MCF 10A (cell line): ENCODE data around the gene CXCL9. TPM values are rescaled to one million over a fixed set of nuclear protein-coding genes. Genes with fewer than 3 reads are reported as not detected.
"Not testable (repeated sequence)": the region's sequence is repeated elsewhere in the genome, so short reads cannot be mapped to it uniquely, and the experiment has no call there.

ENCODE experiments used
- BruUV-seq: library from RNA; stranded (reverse); fragments of 400-500 nt; replicated peaks from 2 replicates; lab custom pipeline; 2021; lab: Mats Ljungman, UMichigan
- CTCF ChIA-PET: fragments of 300-600 bp; sonication (Branson Sonifier 250); formaldehyde crosslinking; extraction: SDS; loops from one replicate; lab custom pipeline; 2021; ENCODE audit warnings: antibody characterized with exemption, inconsistent platforms; lab: Yijun Ruan, JAX
- POLR2A ChIA-PET: fragments of 300-600, 350-650 bp; sonication (Branson Sonifier 250); formaldehyde crosslinking; extraction: SDS; loops from one replicate; lab custom pipeline; 2020; ENCODE audit warnings: antibody characterized with exemption, inconsistent platforms; lab: Yijun Ruan, JAX
- DNase-seq: peaks from one replicate; pipeline ENCODE4 v3.0.0-alpha.2; 2018; ENCODE audit not compliant: unreplicated experiment
- H3K27ac Mint-ChIP-seq: one replicate; pipeline ENCODE4 v1.8.0; 2022; ENCODE audit warnings: mild to moderate bottlenecking, low read depth, mixed read lengths; ENCODE audit not compliant: unreplicated experiment
- H3K27me3 Mint-ChIP-seq: one replicate; pipeline ENCODE4 v1.8.0; 2022; ENCODE audit warnings: mixed read lengths; ENCODE audit not compliant: insufficient read depth, unreplicated experiment
- H3K36me3 Mint-ChIP-seq: one replicate; pipeline ENCODE4 v1.8.0; 2022; ENCODE audit warnings: mild to moderate bottlenecking, moderate library complexity, mixed read lengths; ENCODE audit not compliant: insufficient read depth, unreplicated experiment
- H3K4me1 Mint-ChIP-seq: one replicate; pipeline ENCODE4 v1.8.0; 2022; ENCODE audit warnings: mixed read lengths; ENCODE audit not compliant: insufficient read depth, unreplicated experiment
- H3K4me3 Mint-ChIP-seq: one replicate; pipeline ENCODE4 v1.8.0; 2022; ENCODE audit warnings: mild to moderate bottlenecking, moderate library complexity, mixed read lengths; ENCODE audit not compliant: unreplicated experiment
- H3K9me3 Mint-ChIP-seq: one replicate; pipeline ENCODE4 v1.8.0; 2022; ENCODE audit warnings: mixed read lengths; ENCODE audit not compliant: unreplicated experiment
- intact Hi-C: fragments of 100-400 bp; cut with micrococcal nuclease; formaldehyde crosslinking; loops from 2 replicates; pipeline ENCODE4 v1.14.1; 2022
- total RNA-seq: library from RNA; stranded (reverse); gene quantifications from 2 replicates; pipeline ENCODE4 v1.2.3, GENCODE V29; 2022
- TF ChIP-seq, protein P1 (sequence below): fragments of 200-600 bp; IDR thresholded peaks from one replicate; pipeline ENCODE4 v1.8.0; 2022; ENCODE audit warnings: antibody characterized with exemption, mild to moderate bottlenecking; ENCODE audit not compliant: unreplicated experiment

Gene CXCL9
- total RNA-seq, 1 experiment from 2014 or later = not detected

DNA sequence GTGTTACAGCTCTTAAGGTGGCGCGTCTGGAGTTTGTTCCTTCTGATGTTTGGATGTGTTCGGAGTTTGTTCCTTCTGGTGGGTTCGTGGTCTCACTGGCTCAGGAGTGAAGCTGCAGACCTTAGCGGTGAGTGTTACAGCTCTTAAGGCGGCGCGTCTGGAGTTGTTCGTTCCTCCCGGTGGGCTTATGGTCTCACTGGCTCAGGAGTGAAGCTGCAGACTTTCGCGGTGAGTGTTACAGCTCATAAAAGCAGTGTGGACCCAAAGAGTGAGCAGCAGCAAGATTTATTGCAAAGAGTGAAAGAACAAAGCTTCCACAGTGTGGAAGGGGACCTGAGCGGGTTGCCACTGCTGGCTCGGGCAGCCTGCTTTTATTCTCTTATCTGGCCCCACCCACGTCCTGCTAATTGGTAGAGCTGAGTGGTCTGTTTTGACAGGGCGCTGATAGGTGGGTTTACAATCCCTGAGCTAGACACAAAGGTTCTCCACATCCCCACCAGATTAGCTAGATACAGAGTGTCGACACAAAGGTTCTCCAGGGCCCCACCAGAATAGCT is 42.6 kb upstream of the CXCL9 start:
- H3K9me3 Mint-ChIP-seq, POLR2A ChIA-PET, H3K27ac Mint-ChIP-seq, BruUV-seq, H3K27me3 Mint-ChIP-seq, DNase-seq, H3K4me3 Mint-ChIP-seq, H3K4me1 Mint-ChIP-seq, intact Hi-C loops, H3K36me3 Mint-ChIP-seq: not testable (repeated sequence)
- CTCF ChIA-PET = interaction anchor here (0.6 to 1.2 kb wide), 2 partner anchors 13 to 133 kb away, joined by 3 to 5 read pairs; no protein-coding TSS in a partner anchor

DNA sequence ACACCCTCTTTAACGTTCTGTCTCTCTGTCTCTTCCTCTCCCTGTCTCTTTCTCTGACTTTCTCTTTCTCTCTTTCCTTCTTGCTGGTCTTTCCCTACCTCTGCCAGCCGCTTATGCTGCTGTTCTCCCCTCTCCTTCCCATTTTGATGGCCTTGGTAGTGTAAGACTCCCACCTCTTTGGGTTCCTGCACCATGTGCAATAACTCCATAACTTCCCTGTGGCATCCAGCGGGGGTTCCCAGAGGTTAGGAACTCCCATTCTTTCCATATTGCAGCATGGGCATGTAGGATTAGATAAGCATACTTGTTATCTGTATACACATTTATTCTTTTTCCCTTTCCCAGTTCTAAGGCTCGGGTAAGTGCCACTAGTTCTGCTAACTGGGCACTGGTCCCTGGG is 37.4 kb upstream of the CXCL9 start:
- DNase-seq, H3K9me3 Mint-ChIP-seq, H3K4me3 Mint-ChIP-seq, CTCF ChIA-PET, POLR2A ChIA-PET, H3K27me3 Mint-ChIP-seq, BruUV-seq, H3K36me3 Mint-ChIP-seq, intact Hi-C loops, H3K4me1 Mint-ChIP-seq, H3K27ac Mint-ChIP-seq: not testable (repeated sequence)

DNA sequence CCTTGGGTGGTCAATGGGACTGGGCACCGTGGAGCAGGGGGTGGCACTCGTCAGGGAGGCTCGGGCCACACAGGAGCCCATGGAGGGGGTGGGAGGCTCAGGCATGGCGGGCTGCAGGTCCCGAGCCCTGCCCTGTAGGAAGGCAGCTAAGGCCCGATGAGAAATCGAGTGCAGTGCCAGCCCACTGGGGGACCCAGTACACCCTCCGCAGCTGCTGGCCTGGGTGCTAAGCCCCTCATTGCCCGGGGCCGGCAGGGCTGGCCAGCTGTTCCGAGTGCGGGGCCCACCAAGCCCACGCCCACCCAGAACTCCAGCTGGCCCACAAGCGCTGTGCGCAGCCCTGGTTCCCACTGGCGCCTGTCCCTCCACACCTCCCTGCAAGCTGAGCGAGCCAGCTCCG is 36.0 kb upstream of the CXCL9 start:
- H3K27me3 Mint-ChIP-seq, intact Hi-C loops, BruUV-seq, POLR2A ChIA-PET, H3K4me1 Mint-ChIP-seq, H3K36me3 Mint-ChIP-seq, H3K27ac Mint-ChIP-seq, H3K4me3 Mint-ChIP-seq, DNase-seq, H3K9me3 Mint-ChIP-seq: not testable (repeated sequence)
- CTCF ChIA-PET = interaction anchor here (0.6 kb wide), 1 partner anchor 678 kb away, joined by 3 read pairs; no protein-coding TSS in a partner anchor

DNA sequence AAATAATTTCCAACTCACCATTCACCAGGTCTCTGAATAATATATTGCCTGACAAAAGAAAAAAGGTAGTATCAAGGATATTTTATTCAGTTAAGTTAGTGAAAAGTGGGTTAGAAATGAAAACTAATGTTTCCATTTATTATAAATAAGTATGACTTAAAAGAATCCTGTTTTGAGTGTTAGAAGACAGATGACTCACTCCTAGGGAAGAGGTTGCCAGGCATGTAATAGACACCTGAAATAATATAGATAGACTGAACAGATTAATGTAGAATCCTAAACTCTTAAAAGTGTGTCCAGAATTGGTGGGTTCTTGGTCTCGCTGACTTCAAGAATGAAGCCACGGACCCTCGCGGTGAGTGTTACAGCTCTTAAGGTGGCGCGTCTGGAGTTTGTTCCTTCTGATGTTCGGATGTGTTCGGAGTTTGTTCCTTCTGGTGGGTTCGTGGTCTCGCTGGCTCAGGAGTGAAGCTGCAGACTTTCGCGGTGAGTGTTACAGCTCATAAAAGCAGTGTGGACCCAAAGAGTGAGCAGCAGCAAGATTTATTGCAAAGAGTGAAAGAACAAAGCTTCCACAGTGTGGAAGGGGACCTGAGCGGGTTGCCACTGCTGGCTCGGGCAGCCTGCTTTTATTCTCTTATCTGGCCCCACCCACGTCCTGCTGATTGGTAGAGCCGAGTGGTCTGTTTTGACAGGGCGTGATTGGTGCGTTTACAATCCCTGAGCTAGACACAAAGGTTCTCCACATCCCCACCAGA is 35.1 kb upstream of the CXCL9 start:
- intact Hi-C loops, H3K9me3 Mint-ChIP-seq, H3K27me3 Mint-ChIP-seq, H3K4me1 Mint-ChIP-seq, BruUV-seq, H3K36me3 Mint-ChIP-seq, H3K4me3 Mint-ChIP-seq, H3K27ac Mint-ChIP-seq, POLR2A ChIA-PET, DNase-seq: not testable (repeated sequence)
- CTCF ChIA-PET = interaction anchor here (0.6 kb wide), 1 partner anchor 156 kb away, joined by 5 read pairs; no protein-coding TSS in a partner anchor

DNA sequence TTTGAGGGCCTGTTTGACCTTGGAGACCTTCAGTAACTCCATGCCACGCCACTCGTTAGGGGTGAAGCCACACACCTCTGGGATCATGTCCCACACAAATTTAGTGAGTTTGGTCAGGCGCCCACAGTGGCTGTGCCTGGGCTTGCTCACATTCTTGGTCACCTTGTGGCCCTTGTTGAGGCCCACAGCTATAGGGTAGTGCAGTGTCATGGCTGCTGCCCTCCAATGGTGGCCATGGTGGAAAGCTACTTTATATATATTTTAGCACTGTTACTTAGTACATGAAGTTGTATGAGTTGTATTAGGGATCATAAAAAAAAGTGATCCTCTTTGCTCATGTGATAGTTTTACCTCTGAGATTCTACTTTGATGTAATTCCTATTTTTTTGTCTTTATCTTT is 29.5 kb upstream of the CXCL9 start:
- no TSS peak for BruUV-seq
- ChIA-PET POLR2A (interaction anchor here (1.2 to 2.2 kb wide), 2 partner anchors 11 to 17 kb away, joined by 3 to 6 read pairs; no protein-coding TSS in a partner anchor), CTCF (interaction anchor here (0.7 to 1.5 kb wide), 5 partner anchors 12 to 133 kb away, joined by 4 to 7 read pairs (median 4); no protein-coding TSS in a partner anchor)
- TF ChIP-seq, protein P1, sequence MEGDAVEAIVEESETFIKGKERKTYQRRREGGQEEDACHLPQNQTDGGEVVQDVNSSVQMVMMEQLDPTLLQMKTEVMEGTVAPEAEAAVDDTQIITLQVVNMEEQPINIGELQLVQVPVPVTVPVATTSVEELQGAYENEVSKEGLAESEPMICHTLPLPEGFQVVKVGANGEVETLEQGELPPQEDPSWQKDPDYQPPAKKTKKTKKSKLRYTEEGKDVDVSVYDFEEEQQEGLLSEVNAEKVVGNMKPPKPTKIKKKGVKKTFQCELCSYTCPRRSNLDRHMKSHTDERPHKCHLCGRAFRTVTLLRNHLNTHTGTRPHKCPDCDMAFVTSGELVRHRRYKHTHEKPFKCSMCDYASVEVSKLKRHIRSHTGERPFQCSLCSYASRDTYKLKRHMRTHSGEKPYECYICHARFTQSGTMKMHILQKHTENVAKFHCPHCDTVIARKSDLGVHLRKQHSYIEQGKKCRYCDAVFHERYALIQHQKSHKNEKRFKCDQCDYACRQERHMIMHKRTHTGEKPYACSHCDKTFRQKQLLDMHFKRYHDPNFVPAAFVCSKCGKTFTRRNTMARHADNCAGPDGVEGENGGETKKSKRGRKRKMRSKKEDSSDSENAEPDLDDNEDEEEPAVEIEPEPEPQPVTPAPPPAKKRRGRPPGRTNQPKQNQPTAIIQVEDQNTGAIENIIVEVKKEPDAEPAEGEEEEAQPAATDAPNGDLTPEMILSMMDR = no peak
- H3K36me3 Mint-ChIP-seq = no peaks in the 10 kb centered on the region
- H3K4me3 Mint-ChIP-seq = no peak overlapping the region
- no peaks in the 10 kb centered on the region for H3K9me3 Mint-ChIP-seq
- no peak for DNase-seq
- H3K27me3 Mint-ChIP-seq = no peaks in the 10 kb centered on the region
- no peak overlapping the region for H3K27ac Mint-ChIP-seq
- intact Hi-C loops = no loop called here
- H3K4me1 Mint-ChIP-seq = no peaks in the 10 kb centered on the region
